COLO829 (cell line): ENCODE data around the gene OSBPL9.
"Not testable (repeated sequence)": the region's sequence is repeated elsewhere in the genome, so short reads cannot be mapped to it uniquely, and the experiment has no call there.

Experiments used
- DNase-seq: peaks from one replicate; pipeline ENCODE4 v3.0.0; 2012; ENCODE audit warnings: low spot score

Gene OSBPL9

DNA sequence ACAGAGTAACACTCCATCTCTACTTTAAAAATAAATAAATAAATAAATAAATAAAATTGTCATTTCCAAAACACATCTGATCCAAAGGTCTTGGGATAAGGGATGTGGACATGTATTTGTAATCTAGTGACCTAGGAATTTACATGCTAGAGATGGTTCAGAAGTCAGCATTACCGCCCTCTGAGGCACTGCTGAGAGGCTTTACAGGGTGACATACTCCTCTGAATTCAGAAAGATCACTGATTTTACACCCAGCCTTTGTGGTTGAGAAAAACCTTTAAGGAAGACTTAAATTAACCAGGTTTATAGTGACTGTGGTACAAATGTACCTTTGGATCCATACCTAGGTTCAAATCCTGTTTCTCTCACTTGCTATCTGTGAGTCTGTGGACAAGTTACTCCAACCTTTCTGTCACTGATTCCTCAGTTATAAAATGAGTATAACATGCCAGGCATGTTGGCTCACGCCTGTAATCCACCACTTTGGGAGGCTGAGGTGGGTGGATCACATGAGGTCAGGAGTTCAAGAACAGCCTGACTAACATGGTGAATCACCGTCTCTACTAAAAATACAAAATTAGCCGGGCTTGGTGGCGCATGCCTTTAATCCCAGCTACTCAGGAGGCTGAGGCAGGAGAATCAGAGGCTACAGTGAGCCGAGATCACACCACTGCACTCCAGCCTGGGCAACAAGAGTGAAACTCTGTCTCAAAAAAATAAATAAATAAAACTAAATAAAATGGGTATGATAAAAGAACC lies 20.1 kb downstream of the OSBPL9 start:
- no peak for DNase-seq

DNA sequence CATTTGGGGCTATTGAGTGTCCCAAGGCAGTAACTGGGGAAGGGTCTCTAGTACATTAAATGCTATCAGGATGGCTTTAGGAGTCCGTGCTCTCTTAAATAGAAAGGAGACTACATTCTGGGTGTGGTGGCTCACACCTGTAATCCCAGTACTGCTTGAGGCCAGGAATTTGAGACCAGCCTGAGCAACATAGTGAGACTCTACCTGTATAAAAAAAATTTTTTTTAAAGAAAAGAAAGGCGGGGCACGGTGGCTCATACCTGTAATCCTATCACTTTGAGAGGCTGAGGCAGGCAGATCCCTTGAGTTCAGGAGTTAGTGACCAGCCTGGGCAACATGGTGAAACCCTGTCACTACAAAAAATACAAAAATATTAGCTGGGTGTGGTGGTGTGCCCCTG lies 21.5 kb downstream of the OSBPL9 start:
- DNase-seq = no peak

GRCh38 chr1:51639694-51640093 lies 22.8 kb downstream of the OSBPL9 start:
- DNase-seq = no peak

- DNase-seq = no peak
Measured at GRCh38 chr1:51641096-51641495, 24.2 kb downstream of the OSBPL9 start.

DNA sequence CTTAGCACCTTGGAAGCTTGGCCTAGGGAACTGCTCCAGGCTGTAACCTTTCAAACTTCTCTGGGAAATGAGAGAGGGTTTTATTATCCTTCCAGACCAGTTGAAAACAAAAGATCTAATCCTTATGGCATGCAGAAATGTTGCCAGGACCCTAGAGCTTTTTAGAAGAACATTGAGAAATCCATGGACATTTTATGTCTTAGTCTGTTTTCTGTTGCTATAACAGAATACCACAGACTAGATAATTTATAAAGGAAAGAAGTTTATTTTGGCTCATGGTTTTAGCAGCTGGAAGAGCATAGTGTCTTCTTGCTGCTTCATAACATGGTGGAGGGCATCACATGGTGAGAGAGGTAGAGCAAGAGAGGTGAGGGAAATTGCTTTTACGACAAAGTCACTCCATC lies 25.8 kb downstream of the OSBPL9 start:
- DNase-seq = no peak

GRCh38 chr1:51643362-51643761 lies 26.5 kb downstream of the OSBPL9 start:
- DNase-seq = no peak

DNA sequence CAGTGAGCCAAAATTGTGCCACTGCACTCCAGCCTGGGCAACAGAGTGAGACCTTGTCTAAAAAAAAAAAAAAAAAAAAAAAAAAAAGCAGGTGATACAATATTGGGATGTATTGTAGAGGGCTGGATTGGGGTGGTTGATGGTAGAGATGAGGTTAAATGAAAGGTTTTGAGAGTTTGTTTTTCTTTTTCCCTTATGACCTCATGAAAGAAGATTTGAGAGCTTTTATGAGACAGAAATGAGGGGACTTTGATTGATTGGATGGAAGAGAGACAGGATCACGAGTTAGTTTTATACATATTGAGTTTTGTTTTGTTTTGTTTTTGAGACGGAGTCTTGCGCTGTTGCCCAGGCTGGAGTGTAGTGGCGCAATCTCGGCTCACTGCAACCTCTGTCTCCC lies 27.1 kb downstream of the OSBPL9 start:
- DNase-seq = no peak

- DNase-seq = no peak
Measured at GRCh38 chr1:51644533-51645197, 27.8 kb downstream of the OSBPL9 start.

GRCh38 chr1:51646592-51646991 lies 29.7 kb downstream of the OSBPL9 start:
- DNase-seq = not testable (repeated sequence)

DNA sequence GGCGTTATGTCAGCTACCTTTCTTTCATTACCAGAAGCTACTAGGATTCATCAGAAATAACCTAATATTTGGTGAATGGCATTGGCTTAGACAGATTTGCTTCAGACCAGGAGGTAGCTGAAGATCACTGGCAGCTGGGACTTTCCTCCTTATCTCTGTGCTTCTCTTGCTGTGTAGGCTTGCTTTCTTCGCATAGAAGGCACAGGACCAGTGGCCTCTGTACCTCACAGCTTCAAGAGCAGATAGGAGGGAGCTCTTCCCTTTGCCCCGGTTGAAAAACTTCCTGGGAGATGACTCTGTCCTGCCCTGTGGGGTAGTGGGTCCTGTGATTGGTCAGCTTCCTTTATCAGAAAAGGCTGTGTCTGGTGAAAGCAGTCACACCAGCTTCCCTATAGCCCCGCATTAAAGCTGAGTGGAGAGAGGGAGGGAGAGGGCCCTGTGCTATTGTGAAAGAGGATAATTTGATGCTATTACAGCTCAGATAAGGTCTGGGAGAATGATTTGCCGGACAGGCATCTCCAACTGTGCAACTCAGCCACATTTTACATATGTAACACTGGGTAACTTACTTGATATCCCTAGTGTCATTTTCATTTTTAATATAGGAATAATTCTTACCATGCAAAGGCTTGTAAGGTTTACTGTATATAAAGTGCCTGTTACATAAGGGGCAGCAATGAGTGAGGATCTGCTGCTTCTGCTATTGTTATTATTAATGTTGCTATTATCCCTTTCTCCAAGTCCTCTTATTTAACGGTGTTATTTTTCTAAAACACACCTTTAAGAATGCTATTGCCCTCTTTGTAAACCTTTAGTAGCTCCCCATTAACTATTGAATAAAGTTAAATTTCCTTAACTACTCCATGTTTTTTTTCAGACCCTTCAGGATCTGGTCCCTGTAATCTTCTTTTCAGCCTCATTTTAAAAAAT lies 31.6 kb downstream of the OSBPL9 start:
- no peak for DNase-seq

DNA sequence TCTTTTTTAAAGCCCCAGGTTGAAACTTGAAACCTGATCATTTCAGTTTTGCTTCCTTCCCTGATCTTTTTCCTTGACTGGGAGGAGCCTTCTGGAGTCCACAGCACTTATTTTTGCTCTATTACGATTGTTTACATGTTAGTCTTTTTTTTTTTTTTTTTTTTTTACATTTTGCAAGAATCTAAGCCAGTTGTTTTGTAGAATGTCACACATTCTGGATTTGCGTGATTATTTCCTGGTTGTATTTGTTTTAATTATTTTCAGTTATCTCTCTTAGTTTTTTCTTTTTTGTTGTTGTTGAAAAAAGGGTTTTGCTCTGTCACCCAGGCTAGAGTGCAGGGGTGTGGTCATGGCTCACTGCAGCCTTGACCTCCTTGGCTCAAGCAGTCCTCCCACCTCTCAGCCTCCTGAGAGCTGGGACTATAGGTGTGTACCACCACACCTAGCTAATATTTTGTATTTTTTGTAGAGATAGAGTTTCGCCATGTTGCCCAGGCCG lies 32.8 kb downstream of the OSBPL9 start:
- DNase-seq = no peak

DNA sequence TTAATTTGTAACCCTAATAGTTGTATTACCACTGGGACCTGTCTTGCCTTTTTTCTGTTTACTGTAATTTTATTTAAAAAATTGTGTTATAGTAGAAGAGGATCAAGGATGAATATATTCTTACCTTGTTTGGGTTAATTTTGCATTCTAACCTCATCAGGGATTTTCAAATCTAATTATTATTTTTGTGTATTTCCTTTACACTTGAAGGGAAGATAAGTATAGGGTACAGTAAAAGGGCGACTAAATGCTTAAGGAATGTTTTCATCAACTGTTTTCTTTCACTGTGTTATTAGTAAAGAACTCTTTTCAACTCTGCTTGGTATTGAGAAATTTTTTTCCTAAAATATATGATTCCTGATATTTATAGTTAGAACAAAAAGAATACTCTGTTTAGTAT lies 33.3 kb downstream of the OSBPL9 start:
- no peak for DNase-seq

- no peak for DNase-seq
Measured at GRCh38 chr1:51651552-51651942, 34.7 kb downstream of the OSBPL9 start.

DNA sequence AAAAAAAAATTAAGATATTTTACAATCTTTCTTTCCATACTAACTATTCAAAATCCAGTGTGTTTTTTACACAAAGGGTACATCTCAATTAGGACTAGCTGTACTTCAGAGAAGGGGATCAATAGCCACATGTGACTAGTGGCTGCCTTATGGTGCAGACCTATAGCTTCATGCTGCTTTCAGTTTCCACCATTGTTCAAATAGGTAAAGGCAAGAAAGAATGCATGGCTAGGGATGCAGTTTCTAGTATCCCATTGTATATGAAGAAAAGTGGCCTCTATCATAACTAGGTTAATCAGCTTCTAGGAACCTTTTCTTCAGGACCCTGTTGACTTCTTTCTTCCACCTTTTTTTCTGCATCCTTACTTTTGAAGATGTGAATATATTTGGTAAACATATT lies 35.7 kb downstream of the OSBPL9 start:
- DNase-seq = no peak

DNA sequence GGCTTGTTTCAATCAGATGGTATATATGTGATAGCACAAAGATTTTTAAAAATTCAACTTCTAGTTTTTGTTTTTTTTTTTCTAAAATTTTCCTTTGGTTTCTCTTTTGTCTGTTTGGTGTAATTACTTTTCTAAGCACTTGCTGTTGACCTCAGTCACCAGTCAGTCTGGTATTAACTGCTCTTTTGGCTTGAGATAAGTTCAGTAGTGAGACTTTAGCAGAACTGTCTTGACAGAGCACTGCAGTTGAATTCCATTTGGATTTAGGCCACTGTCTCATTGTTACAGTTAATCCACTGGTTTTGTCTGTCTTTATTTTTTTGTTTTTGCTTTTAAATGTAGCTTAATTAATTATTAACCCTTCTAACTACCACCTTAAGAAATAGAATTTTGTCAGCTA lies 36.2 kb downstream of the OSBPL9 start:
- no peak for DNase-seq

- no peak for DNase-seq
Measured at GRCh38 chr1:51654000-51654399, 37.1 kb downstream of the OSBPL9 start.

- no peak for DNase-seq
Measured at GRCh38 chr1:51656374-51656773, 39.5 kb downstream of the OSBPL9 start.

GRCh38 chr1:51660580-51660979 lies 43.7 kb downstream of the OSBPL9 start:
- DNase-seq = no peak

DNA sequence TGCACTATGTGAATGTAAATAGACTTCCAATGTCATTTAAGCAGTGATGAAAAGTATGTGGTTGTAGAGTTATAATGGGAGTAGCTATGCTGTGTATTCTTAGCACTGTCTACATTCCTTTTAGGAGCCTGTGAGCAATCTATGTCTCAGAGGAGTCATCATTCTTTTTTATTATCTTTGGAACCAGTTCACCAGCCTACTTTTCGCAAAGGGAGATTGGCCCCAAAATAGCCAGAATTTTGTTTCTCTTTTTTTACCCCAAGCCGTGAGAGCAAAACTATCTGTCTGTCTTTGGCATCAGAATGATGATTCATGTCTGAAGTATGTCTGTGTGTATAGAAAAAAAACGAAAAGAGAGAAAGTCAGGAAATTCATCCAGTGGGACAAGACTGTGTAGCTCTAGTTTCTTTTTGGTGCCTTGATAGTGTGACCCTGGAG lies 44.2 kb downstream of the OSBPL9 start:
- peak; percentile 59 for DNase-seq

- no peak for DNase-seq
Measured at GRCh38 chr1:51663105-51663504, 46.2 kb downstream of the OSBPL9 start.

- no peak for DNase-seq
Measured at GRCh38 chr1:51663721-51664120, 46.8 kb downstream of the OSBPL9 start.

DNA sequence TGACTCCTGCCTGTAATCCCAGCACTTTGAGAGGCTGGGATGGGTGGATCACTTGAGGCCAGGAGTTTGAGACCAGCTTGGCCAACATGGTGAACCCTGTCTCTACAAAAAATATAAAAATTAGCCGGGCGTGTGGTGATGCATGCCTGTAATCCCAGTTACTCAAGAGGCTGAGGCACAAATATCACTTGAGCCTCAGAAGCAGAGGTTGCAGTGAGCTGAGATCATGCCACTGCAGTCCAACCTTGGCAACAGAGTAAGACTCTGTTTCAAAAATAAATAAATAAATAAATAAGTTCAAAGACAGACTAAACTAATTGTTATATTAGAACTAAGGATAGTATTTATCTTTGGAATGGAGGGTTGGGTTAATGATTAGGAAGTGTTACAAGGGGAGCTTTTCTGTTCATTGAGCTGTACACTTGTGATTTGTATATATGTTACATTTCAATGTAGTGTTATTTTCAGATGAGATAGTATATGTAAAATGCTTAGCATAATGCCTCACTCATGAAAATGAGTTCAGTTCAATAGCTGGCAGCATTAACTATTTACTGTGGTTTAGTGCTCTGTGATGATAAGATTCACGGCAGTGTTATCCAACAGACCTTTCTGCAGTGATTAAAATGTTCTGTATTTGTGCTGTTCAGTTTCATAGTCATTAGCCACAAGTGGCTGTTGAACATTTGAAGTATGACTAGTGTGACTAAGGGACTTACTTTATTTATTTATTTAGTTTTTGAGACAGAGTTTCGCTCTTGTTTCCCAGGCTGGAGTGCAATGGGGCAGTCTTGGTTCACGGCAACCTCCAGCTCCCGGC lies 47.7 kb downstream of the OSBPL9 start:
- no peak for DNase-seq
